ENCODE results near the gene SLC6A8.
"Not testable (repeated sequence)": the region's sequence is repeated elsewhere in the genome, so short reads cannot be mapped to it uniquely, and the experiment has no call there.

Gene SLC6A8

GRCh38 chrX:153671589-153672530 lies 15.9 kb upstream of the SLC6A8 start:
- DNase-seq (ENCODE audit: low read depth in 2 of 2), result no peak

GRCh38 chrX:153672531-153673427 lies 14.9 kb upstream of the SLC6A8 start:
- no peak for DNase-seq (ENCODE audit: low read depth in 2 of 2)

- no peak for DNase-seq (ENCODE audit: low read depth in 2 of 2)
Observed at GRCh38 chrX:153673428-153674218, 14.1 kb upstream of the SLC6A8 start, which contains the start of gene PNCK. Gene PNCK (minus strand): TSS chrX:153673813. CDS start chrX:153673076, 737 bp downstream.

- DNase-seq (ENCODE audit: low read depth in 2 of 2), result no peak
Observed at GRCh38 chrX:153674219-153674851, 13.4 kb upstream of the SLC6A8 start.

GRCh38 chrX:153681175-153681574 lies 6.6 kb upstream of the SLC6A8 start:
- no peak for DNase-seq (ENCODE audit: low read depth in 2 of 2)

- not testable (repeated sequence) for DNase-seq (ENCODE audit: low read depth in 2 of 2)
Observed at GRCh38 chrX:153683486-153683885, 4.2 kb upstream of the SLC6A8 start.

GRCh38 chrX:153684467-153685155 lies 3.1 kb upstream of the SLC6A8 start:
- DNase-seq (ENCODE audit: low read depth in 2 of 2), result no peak

GRCh38 chrX:153685156-153685536 lies 2.6 kb upstream of the SLC6A8 start:
- no peak for DNase-seq (ENCODE audit: low read depth in 2 of 2)

GRCh38 chrX:153685751-153686696 lies 1.7 kb upstream of the SLC6A8 start:
- no peak for DNase-seq (ENCODE audit: low read depth in 2 of 2)

- DNase-seq (ENCODE audit: low read depth in 2 of 2), result no peak
Observed at GRCh38 chrX:153686711-153687110, 1.0 kb upstream of the SLC6A8 start.

GRCh38 chrX:153688071-153688470 lies 345 bp downstream of the SLC6A8 start:
- DNase-seq (ENCODE audit: low read depth in 2 of 2), result no peak

- DNase-seq (ENCODE audit: low read depth in 2 of 2), result no peak
Observed at GRCh38 chrX:153688506-153688905, 780 bp downstream of the SLC6A8 start.

- no peak for DNase-seq (ENCODE audit: low read depth in 2 of 2)
Observed at GRCh38 chrX:153688911-153689590, 1.3 kb downstream of the SLC6A8 start.

- DNase-seq (ENCODE audit: low read depth in 2 of 2), result no peak
Observed at GRCh38 chrX:153689654-153690465, 2.1 kb downstream of the SLC6A8 start.

- no peak for DNase-seq (ENCODE audit: low read depth in 2 of 2)
Observed at GRCh38 chrX:153690466-153690865, 2.7 kb downstream of the SLC6A8 start.

GRCh38 chrX:153691032-153691827 lies 3.5 kb downstream of the SLC6A8 start:
- DNase-seq (ENCODE audit: low read depth in 2 of 2), result not testable (repeated sequence)

GRCh38 chrX:153692003-153692402 lies 4.3 kb downstream of the SLC6A8 start:
- DNase-seq (ENCODE audit: low read depth in 2 of 2), result no peak

Data from fibroblast of skin of left quadriceps (primary cell).